GM19397 (cell line): ENCODE data around the gene NFATC1.

Source experiments
- ATAC-seq: cut with Tn5 transposase; IDR thresholded peaks from one replicate; pipeline ENCODE4 v1.9.1; 2021; ENCODE audit warnings: mild to moderate bottlenecking, moderate library complexity; ENCODE audit not compliant: unreplicated experiment

The NFATC1 gene

DNA sequence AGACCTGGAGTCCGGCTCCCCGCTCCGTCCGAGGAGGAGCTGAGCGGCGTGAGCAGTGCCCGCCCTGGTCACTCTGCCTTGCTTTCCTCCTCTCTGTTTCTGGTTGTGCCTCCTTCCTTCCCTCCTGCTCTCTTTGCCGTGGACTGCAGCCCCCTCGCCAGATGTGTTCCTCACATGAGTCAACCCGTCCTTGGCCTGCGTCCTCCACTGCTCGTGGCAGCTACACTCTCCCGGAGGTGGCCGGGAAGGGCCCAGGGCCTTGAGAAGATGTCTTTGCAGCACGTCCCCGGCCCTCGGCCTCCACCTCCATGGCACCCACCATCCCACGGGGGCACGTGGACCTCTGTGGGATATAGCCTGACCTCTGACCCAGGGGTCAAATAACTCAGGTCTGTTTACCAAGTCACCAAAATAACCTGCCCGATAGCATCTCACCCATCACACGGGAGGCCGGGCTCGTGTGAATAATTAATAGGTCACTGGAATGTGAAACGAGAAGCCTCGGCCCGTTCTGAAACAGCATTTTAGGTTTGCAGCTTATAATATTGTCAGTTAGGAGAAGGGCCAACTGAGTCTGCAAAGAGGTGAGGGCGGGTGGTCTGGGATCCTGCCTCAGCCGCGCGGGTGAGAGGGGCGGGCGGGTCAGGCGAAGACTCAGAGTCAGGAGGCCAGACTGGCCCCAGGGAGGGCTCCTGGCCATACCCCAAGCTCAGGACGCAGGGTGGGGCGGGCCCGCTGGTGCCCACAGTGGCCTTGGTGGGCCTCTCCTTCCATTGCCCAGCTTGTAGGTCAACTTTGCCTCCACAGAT lies 42.6 kb downstream of the NFATC1 start:
- ATAC-seq = no peak

GRCh38 chr18:79438898-79439627 lies 43.3 kb downstream of the NFATC1 start:
- ATAC-seq = no peak

DNA sequence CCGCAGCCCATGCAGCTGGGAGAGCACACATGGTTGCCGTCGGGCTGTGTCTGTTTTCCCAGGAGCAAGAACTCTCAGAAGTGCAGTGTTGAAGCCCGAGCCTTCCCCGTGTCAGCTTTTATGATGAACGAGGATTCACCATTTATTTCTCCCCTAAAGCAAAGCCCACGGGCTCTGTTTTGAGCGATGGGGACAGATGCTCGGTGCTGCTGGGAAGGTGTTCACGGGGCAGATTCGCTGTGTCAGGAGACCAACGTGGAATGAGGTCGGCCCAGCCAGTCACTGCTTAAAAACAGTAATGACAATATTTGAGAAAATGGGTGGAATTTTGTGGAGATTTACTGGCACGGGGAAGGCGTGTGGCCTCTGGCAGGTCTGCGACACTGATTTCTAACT lies 43.9 kb downstream of the NFATC1 start:
- ATAC-seq = no peak

GRCh38 chr18:79440316-79441110 lies 44.8 kb downstream of the NFATC1 start:
- no peak for ATAC-seq

DNA sequence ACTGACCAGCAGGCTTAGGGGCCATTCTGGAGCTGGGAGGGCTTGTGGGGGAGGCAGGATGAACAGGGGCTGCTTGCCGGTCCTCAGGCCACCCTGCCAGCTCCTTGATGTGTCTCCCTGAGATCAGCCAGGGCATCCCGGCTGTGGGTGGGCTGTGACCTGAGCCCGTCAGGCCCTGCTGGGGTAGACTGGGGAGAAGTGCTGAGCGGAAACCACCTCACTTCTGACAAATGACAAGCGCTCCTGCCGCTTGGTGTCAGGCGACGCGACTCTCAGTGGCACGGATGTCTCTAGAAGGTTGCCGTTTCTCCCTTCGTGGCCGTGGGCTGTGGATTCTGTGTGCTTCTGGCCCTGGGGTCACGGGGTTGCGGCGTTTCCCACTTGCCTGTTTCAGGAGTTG lies 45.7 kb downstream of the NFATC1 start:
- no peak for ATAC-seq

DNA sequence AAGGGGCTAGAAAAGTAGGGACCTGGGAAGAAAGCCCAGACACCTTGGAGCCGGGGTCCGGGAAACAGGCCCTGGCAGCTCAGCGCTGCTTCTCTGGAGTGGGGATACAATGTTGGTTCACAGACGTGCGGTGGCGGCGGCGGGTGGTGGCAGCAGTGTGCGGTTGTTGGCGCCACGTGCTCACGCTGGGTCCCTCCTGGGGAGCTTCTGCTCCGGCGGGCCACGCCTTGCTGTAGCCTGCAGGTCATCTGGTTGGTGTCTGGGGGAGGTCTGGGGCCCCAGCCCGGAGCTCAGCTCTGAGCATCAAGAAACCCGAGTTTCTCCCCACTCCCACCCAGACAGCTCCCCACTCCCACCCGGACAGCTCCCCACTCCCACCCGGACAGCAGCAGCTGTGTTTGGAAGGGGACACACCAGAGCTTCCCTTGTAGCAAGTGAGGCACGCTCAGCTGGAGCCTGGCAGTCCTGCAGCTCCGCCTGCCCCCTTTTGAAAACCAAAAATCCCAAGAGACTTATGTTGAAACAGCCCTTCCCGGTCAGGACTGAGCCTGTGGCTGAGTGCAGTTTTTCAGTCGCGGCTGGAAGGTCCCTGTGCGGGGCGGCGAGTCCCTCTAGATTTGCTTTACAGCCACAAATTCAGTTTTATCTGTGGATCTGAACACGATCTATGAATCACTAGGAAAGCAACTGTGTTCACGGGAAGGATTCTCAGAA lies 46.9 kb downstream of the NFATC1 start:
- ATAC-seq = no peak

DNA sequence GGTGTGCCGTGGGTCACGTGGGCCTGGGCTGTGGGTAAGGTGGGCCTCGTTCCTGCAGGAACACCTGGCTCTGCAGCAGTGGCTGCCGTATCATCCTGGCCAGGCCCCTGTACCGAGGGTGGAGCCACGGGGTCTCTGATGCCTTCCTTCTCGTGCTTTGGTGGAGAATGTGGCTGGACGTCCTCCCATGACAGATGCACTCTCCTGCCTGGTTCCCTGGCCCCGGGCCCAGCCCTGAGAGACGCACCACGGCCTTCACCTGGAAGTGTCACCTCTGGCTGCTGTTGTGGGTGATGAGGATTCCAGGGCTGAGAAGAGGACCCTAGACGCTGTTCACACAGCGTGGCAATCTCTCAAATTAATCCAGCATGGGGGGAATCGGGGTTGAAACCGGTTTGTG lies 49.5 kb downstream of the NFATC1 start:
- ATAC-seq = no peak

- ATAC-seq = no peak
Observed at GRCh38 chr18:79445696-79446561, 50.2 kb downstream of the NFATC1 start.

DNA sequence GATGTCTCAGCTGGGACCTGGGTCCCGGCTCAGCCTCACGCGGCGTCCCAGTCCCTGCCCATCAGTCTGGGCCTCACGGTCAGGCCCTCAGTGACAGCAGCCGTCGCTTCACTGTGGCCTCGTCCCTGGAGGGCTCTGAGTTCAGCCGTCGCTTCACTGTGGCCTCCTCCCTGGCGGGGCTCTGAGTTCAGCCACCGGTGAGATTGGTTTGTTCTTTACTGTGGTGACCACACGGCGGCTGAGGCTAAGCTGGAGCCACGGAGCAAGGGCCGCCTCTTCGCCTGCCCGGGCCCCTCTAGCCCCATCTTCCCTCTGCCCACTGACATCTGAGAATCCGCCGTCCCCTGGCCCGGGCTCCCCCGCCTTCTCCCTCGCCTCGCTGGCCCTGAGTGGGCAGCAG lies 51.2 kb downstream of the NFATC1 start:
- no peak for ATAC-seq

- no peak for ATAC-seq
Observed at GRCh38 chr18:79447703-79448367, 52.1 kb downstream of the NFATC1 start.

- ATAC-seq = no peak
Observed at GRCh38 chr18:79448621-79449020, 52.9 kb downstream of the NFATC1 start.

DNA sequence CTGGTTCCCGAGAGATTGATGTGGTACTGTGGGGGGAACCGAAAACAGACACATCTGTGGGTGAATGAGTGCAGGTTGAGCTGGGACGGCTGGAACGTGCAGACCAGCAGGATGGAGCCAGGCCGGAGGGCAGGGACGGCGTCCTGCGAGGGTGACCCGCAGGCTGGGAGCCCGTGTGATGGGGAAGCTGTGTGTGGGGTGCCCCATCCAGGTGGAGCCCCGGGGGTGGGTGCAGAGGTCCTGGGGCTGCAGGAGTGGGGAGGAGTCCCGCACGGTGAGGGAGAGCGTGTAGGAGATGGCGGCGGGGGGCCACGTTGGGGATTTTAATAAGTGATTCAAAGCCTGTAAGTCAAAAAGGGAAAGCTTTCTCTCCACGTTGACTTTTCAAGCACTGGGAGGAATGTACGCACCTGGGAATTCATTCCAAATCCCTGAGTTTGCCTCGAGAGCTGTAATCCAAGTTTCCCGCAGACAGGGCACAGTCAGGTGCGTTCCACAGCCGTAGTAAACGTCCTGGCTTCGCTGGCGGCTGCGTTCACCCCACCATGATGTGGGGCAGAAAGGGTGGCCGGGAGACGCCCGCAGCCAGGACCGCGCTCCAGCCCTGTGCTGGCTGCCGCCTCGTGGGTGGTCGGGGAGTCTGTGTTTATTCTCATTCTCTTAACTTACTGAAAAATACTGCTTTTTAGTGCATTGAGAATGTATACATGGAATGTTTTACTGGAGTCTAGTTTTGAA lies 54.0 kb downstream of the NFATC1 start:
- no peak for ATAC-seq

- no peak for ATAC-seq
Observed at GRCh38 chr18:79450289-79451080, 54.8 kb downstream of the NFATC1 start.

- ATAC-seq = no peak
Observed at GRCh38 chr18:79451237-79452125, 55.8 kb downstream of the NFATC1 start.

- ATAC-seq = no peak
Observed at GRCh38 chr18:79452190-79452990, 56.7 kb downstream of the NFATC1 start.

DNA sequence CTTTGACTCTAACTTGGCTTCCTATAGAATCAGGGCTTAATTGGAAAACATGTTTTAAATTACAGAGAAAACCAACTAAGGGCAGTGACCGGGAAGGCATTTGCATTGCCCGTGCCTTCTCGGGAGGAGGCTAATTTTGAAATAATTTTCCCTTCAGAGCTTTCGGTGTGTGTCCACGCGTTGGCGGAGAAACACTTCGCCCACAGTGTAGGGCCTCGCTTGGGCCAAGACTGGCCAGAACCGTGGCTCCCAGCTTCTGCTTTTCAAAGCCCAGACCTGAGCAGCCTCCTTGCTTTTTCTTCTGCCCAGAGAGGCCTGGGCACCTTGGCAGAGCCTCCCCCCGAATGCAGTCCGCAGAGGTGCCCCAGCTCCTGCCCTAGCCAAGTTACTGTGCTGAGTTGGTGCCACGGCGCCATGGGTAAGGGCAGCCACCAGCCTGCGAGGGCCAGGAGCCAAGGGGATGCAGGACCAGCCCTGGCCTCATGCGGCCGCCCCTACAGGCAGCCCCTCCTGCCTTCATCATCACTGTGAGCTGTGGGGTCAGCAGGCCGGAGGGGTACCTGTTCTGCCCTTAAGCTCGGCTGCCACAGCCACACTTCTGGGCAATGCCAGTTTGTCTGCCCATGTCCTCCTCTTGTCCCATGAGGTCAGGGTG lies 57.4 kb downstream of the NFATC1 start:
- ATAC-seq = no peak
